ENCODE results near the gene IRGC.
"Not testable (repeated sequence)": the region's sequence is repeated elsewhere in the genome, so short reads cannot be mapped to it uniquely, and the experiment has no call there.

Gene IRGC

GRCh38 chr19:43715776-43716175 lies at the start of gene IRGC:
TSS of gene IRGC (plus strand) at chr19:43716076. CDS start at chr19:43718559, 2,483 bp downstream.
- no peak for FAIRE-seq

- FAIRE-seq, result no peak
Observed at GRCh38 chr19:43667126-43667875, 48.6 kb upstream of the IRGC start.

DNA sequence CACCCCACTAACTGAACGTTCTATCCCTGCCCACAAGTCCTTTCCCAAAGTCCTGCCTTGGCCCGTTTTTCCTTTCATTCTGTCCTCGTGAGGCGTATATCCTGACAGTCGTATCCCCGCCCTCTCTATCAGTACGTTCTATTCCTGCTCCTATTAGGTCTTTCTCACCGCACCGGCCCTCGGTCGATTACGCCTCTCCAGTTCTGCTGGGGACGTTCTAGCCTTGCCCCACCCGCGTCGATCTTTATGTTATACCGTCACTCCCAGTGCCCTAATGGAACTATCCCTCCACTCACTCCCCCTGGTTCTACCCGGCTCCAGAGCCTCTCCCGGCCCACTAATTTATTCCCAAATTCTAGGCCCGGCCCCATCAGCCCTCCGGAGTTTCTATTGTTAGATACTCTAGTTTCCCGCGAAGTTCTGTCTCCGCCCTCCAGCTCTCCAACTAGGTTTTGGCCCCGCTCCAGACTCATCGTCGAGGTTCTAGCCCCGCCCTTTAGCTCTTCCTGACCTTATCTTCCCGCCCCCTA lies 47.9 kb upstream of the IRGC start:
- no peak for FAIRE-seq

- peak; percentile 43 for FAIRE-seq
Observed at GRCh38 chr19:43668406-43669109, 47.3 kb upstream of the IRGC start.

DNA sequence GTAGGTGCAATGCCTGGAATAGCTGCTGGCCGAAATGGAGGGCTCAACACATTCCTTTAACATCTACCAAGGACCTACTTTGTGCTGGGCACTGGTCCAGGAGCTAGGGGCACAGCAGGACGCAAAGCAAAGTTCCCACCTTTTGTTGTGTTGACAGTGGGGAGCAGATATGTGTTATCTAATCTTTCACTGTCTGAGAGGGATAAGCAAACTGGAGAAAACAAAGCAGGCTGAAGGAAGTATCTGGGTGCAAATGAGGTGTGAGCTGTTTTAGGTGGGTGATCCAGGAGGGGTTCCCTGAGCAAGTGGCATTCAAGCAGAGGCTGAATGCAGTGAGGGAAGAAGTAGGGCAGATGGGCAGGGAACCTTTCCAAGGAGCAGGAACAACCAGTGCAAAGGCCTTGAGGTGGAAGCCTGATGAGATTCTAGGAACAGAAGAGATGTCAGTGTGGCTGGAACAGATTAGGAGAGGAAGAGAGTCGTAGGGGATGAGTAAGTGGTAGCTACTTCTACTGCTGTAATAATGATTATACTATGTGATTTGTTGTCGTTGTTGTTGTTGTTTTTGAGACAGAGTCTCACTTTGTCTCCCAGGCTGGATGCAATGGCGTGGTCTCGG lies 43.7 kb upstream of the IRGC start:
- FAIRE-seq, result no peak

GRCh38 chr19:43673637-43674036 lies 42.2 kb upstream of the IRGC start:
- FAIRE-seq, result no peak

DNA sequence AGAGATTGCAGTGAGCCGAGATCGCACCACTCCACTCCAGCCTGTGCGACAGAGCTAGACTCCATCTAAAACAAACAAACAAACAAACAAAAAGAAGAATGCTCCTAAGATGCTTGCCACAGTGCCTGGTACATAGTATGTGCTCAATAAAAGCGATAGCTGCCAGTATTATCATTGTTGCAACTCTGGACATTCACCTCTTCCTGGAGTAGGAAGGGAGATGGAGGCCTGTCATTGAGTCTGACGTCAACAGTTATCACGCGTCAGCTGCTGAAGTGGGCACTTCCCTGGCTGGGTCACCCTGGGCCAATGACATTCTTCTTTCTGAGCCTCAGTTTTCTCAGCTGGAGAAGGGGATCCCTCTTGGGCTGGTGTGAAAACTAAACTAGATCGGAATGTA lies 41.7 kb upstream of the IRGC start:
- FAIRE-seq, result no peak

DNA sequence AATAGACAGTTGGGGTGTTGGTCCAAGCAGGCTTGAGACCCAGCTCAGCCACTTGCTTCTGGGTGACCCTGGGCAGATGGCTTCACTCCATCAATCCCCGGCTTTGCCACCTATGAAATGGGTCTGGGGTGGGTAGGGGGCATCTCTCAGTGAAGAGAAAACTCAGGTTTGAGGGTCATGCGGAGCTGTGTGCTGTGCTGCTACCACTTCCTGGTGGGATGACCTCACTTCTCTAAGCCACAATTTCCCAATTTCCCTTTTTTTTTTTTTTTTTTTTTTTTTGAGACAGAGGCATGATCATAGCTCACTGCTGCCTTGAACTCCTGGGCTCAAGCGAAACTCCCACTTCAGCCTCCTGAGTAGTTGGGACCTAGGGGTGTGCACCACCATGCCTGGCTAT lies 41.3 kb upstream of the IRGC start:
- FAIRE-seq, result no peak

DNA sequence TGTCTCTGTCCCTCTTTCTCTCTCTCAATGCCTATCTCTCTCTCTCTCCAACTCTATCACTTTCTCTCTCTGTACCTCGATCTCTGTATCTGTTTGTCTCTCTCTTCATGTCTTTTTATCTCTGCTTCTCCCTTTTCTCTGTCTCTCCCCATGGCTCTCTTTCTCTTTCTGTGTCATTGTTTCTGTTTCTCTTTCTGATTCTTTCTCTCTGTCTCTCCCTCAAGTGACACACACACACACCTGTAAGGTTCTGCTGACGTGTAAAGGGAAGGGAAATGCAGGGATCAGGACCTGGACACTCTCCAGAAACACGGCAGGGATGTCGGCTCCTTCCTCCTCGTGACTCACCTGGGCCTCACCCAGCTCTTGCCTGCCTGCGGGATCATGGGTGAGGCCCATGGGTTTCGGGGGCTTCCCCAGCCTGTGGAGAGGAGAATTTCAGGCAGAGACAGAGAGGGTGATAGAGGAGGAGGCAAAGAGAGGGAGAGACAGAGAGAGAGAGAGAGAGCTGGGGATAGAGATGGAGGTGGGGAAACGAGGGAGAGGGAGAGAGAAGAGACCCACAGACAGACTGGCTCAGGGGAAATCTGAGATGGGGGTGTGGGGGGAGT lies 40.5 kb upstream of the IRGC start:
- no peak for FAIRE-seq

DNA sequence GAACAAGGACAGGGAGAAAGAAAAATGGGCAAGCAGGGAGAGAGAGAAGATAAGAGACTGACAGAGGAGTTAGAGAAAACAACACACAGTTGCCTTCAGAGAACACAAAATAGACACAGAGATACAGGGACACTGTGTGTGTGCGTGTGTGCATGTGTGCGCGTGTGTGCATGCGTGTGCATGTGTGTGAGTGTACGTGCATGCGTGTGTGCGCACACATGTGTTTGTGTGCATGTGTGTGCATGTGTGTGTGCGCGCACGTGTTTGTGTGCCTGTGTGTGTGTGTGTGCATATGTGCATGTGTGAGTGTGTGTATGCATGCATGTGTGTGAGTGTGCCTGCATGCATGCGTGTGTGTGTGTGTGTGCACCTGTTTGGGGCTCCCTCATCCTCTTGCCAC lies 40.0 kb upstream of the IRGC start:
- no peak for FAIRE-seq

DNA sequence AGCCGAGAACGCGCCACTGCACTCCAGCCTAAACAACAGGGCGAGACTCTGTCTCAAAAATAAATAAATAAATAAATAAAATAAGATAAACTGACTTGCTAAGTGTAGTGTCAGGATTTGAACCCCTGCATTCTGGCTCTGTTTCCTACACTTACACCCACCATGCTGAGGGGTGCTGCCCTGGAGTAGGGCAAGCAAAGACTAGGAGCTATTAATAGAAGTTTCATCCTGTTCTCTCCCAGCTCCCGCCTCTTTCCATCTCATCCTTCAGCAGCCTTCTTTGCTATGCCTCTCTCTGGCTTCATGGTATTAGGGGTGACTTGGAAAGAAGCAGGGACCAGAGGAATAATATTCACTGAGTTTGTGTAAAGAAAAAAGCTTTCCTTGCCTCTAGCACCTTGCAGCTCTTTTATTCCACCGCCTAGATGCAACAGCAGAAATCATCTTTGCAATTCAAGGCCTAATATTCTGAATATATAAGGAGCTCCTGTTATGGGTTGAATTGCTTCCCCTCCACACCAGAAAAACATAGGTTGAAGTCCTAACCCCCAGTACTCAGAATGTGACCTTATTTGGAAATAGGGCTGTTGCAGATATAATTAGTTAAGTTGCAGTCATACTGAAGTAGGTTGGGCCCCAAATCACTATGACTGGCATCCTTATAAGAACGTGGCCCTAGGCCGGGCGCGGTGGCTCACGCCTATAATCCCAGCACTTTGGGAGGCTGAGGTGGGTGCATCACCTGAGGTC lies 37.2 kb upstream of the IRGC start:
- FAIRE-seq, result no peak

- no peak for FAIRE-seq
Observed at GRCh38 chr19:43681821-43682220, 34.1 kb upstream of the IRGC start.

- FAIRE-seq, result not testable (repeated sequence)
Observed at GRCh38 chr19:43682269-43682668, 33.6 kb upstream of the IRGC start.

GRCh38 chr19:43682824-43683661 lies 32.8 kb upstream of the IRGC start:
- no peak for FAIRE-seq

DNA sequence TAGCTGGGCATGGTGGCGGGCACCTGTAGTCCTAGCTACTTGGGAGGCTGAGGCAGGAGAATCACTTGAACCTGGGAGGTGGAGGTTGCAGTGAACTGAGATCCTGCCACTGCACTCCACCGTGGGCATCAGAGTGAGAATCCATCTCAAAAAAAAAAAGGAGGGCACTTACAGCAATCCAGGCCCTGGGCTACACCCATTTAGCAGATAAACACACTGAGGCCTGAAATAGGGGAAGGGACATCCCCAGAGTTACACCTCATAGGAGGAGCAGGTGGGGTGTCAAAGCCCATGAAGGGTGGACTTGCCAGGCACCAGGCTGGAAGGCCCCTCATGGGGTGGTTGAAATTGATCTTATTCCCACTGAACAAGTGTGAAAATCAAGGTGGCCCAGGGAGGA lies 32.0 kb upstream of the IRGC start:
- no peak for FAIRE-seq

GRCh38 chr19:43684326-43684725 lies 31.6 kb upstream of the IRGC start:
- no peak for FAIRE-seq

- no peak for FAIRE-seq
Observed at GRCh38 chr19:43687660-43687997, 28.2 kb upstream of the IRGC start.

DNA sequence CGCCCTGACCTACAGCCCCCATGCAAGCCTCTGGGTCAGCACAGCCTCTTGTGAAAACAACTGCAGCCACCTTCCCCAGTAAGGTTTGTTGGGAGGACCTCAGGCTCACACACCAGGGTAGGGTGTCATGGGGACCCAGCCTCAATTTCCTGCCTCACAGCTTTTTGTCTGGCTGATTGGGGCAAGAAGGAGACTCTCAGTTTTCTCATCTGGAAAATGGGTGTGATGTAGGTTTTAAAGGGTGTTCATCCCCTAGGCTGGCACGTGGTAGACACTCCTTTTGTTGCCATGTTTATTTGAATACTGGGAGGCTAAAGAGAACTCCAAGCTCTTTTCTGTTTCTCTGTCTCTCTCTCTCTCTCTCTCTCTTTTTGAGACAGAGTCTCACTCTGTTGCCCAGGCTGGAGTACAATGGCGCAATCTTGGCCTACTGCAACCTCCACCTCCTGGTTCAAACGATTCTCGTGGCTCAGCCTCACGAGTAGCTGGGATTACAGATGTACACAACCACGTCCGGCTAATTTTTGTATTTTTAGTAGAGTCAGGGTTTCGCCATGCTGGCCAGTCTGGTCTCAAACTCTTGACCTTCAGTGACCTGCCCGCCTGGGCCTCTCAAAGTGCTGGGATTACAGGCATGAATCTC lies 27.7 kb upstream of the IRGC start:
- FAIRE-seq, result no peak

- FAIRE-seq, result no peak
Observed at GRCh38 chr19:43690444-43690843, 25.4 kb upstream of the IRGC start.

DNA sequence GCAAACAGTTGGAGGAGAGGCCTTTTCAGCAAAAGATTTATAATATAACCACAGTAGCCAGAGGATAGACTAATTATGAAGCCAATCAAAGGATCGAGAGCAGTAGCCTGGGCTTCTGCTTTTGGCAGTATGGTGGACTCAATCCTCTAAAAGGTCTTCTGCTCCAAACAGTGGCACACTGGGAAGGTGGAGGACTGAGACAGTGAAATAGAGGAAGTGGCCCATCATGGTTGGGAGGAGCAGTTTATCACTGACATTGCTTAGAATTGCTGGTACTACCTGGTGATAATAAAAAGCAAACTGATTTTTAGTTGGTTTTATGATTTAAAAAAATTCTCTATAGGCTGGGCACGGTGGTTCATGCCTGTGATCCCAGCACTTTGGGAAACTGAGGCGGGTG lies 25.0 kb upstream of the IRGC start:
- no peak for FAIRE-seq

DNA sequence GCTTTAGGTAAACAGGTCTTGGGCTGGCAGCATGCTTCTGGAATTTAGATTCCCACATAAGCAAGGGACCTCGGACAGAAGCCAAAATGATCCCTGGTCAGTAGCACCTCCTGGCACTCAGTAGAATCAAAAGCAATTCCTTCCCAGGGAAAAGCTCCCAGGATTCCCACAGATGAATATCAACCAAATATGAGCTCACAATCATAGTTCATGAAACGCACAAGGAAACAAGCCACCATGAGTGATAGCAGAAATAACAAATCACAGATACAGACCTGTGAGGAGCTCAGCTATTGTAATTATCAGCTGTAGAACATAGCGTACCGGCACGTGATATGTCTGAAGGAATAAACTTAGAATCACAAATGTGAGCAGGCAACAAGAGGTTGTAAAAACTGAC lies 24.1 kb upstream of the IRGC start:
- FAIRE-seq, result no peak
